Neural progenitor cell (in vitro differentiated cells): Measurements from ENCODE around the gene RXRA.

Experiments
- EZH2 ChIP-seq: fragments of 200-600 bp; sonication (generic); IDR thresholded peaks from 2 replicates; pipeline ENCODE4 v1.6.1; 2017; ENCODE audit warnings: antibody characterized with exemption, mild to moderate bottlenecking, moderate library complexity
- EZH2phosphoT487 ChIP-seq: fragments of 200-600 bp; sonication (generic); IDR thresholded peaks from 2 replicates; pipeline ENCODE4 v1.6.1; 2017; ENCODE audit warnings: antibody characterized with exemption
- TF ChIP-seq, protein P1 (sequence below): fragments of 200-600 bp; sonication (generic); IDR thresholded peaks from 2 replicates; pipeline ENCODE4 v1.5.1; 2017; ENCODE audit warnings: antibody characterized with exemption, mild to moderate bottlenecking

DNA sequence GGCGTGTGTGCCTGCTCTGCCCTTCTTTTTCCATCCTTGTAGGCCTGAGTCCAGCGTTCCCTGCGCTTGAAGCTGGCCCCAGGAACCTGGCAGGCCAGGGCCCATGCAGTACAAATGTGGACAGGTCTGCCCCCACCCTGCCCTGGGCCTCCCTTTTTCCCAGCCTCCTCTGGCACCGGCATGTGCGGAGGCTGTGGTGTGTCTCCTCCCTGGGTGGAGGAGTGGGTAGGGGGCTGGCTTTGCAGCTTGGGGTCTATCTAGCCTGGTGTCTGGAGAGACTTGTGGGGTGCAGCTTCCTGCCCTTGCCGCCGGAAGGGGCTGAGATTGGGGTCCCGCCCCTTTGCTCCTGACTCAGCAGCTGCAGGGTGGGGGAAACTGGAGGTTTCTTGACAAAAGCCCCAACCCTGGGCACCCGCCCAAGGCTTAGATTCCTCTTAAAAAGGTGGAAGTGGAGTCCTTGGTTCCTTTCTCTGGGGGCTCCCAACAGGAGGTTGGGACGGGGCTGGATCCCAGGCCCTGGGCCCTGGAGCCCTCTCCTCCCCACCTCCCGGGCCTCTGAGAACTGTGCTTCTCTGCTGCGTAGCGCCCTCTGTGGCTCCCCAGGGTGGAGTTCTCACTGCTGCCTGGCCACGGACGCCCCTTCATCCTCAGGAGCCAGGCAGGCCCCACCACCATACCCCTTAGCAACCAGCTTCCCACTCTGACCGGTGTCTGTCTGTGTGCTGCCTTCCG is 18.0 kb downstream of the RXRA start:
- TF ChIP-seq, protein P1, sequence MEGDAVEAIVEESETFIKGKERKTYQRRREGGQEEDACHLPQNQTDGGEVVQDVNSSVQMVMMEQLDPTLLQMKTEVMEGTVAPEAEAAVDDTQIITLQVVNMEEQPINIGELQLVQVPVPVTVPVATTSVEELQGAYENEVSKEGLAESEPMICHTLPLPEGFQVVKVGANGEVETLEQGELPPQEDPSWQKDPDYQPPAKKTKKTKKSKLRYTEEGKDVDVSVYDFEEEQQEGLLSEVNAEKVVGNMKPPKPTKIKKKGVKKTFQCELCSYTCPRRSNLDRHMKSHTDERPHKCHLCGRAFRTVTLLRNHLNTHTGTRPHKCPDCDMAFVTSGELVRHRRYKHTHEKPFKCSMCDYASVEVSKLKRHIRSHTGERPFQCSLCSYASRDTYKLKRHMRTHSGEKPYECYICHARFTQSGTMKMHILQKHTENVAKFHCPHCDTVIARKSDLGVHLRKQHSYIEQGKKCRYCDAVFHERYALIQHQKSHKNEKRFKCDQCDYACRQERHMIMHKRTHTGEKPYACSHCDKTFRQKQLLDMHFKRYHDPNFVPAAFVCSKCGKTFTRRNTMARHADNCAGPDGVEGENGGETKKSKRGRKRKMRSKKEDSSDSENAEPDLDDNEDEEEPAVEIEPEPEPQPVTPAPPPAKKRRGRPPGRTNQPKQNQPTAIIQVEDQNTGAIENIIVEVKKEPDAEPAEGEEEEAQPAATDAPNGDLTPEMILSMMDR: no peak
- TF ChIP-seq EZH2phosphoT487: no peak
- TF ChIP-seq EZH2: no peak
